DOHH2 (cell line): Measurements from ENCODE around the gene AMPH.

ENCODE experiments used
- CTCF ChIP-seq: fragments of 200-600 bp; sonication (generic); IDR thresholded peaks from one replicate; pipeline ENCODE4 v1.5.1; 2014; ENCODE audit warnings: antibody characterized with exemption, mild to moderate bottlenecking, low read depth, low read length; ENCODE audit not compliant: poor library complexity, severe bottlenecking
- EZH2phosphoT487 ChIP-seq: fragments of 200-600 bp; sonication (generic); IDR thresholded peaks from 2 replicates; pipeline ENCODE4 v1.6.1; 2017; ENCODE audit warnings: borderline replicate concordance, mild to moderate bottlenecking, antibody characterized with exemption, low read length, moderate library complexity, mixed read lengths

GRCh38 chr7:38659931-38660330 is 28.8 kb upstream of the AMPH start:
- TF ChIP-seq EZH2phosphoT487 (no peak), CTCF (no peak)
